MM.1S (cell line): Measurements from ENCODE around the gene EPHA2.

Experiments used
- DNase-seq: peaks from one replicate; pipeline ENCODE4 v3.0.0-alpha.2; 2015
- H2AFZ ChIP-seq: fragments of 300-600 bp; sonication (generic); 2 replicates; pipeline ENCODE4 v1.6.0; 2016; ENCODE audit warnings: antibody characterized with exemption, low read length
- H3F3A ChIP-seq: fragments of 300-600 bp; sonication (generic); 2 replicates; pipeline ENCODE4 v1.6.1; 2016; ENCODE audit warnings: mild to moderate bottlenecking, antibody characterized with exemption, low read length, moderate library complexity, mixed read lengths; ENCODE audit not compliant: insufficient read depth
- H3K27ac ChIP-seq: fragments of 300-600 bp; sonication (generic); 2 replicates; pipeline ENCODE4 v1.5.1; 2016; ENCODE audit warnings: mild to moderate bottlenecking, low read length
- H3K27me3 ChIP-seq: fragments of 300-600 bp; sonication (generic); replicated peaks from 2 replicates; pipeline ENCODE4 v1.6.0; 2016; ENCODE audit warnings: low read length; ENCODE audit not compliant: insufficient read depth
- H3K36me3 ChIP-seq: fragments of 300-600 bp; sonication (generic); replicated peaks from 2 replicates; pipeline ENCODE4 v1.6.1; 2016; ENCODE audit warnings: mild to moderate bottlenecking, low read length, mixed read lengths; ENCODE audit not compliant: insufficient read depth
- H3K4me1 ChIP-seq: fragments of 300-600 bp; sonication (generic); 2 replicates; pipeline ENCODE4 v1.6.1; 2016; ENCODE audit warnings: low read length, mixed read lengths
- H3K4me2 ChIP-seq: fragments of 300-600 bp; sonication (generic); 2 replicates; pipeline ENCODE4 v1.6.0; 2016; ENCODE audit warnings: low read depth, low read length
- H3K4me3 ChIP-seq: fragments of 300-600 bp; sonication (generic); 2 replicates; pipeline ENCODE4 v1.5.1; 2016; ENCODE audit warnings: low read length, mixed read lengths
- H3K79me2 ChIP-seq: fragments of 300-600 bp; sonication (generic); 2 replicates; pipeline ENCODE4 v1.6.1; 2016; ENCODE audit warnings: mixed run types, low read length, mixed read lengths
- H3K9ac ChIP-seq: fragments of 300-600 bp; sonication (generic); 2 replicates; pipeline ENCODE4 v1.6.1; 2016; ENCODE audit warnings: low read length, mixed read lengths
- H3K9me2 ChIP-seq: fragments of 300-600 bp; sonication (generic); replicated peaks from 2 replicates; pipeline ENCODE4 v1.6.1; 2016; ENCODE audit warnings: mild to moderate bottlenecking, low read length, mixed read lengths; ENCODE audit not compliant: insufficient read depth
- H3K9me3 ChIP-seq: fragments of 300-600 bp; sonication (generic); replicated peaks from 2 replicates; pipeline ENCODE4 v1.6.1; 2016; ENCODE audit warnings: mild to moderate bottlenecking, low read length, mixed read lengths; ENCODE audit not compliant: insufficient read depth
- H4K20me1 ChIP-seq: fragments of 300-600 bp; sonication (generic); 2 replicates; pipeline ENCODE4 v1.6.1; 2016; ENCODE audit warnings: mild to moderate bottlenecking, low read length, moderate library complexity, mixed read lengths; ENCODE audit not compliant: insufficient read depth
- CTCF ChIP-seq: fragments of 300-600 bp; sonication (generic); IDR thresholded peaks from 2 replicates; pipeline ENCODE4 v1.5.1; 2016; ENCODE audit warnings: antibody characterized with exemption, low read length, mixed read lengths
- EZH2 ChIP-seq: fragments of 300-600 bp; sonication (generic); optimal IDR thresholded peaks from 2 replicates; pipeline ENCODE3; 2017; ENCODE audit warnings: low read depth, mild to moderate bottlenecking, antibody characterized with exemption, low read length, mixed read lengths
- EZH2phosphoT487 ChIP-seq: fragments of 300-600 bp; sonication (generic); IDR thresholded peaks from 2 replicates; pipeline ENCODE4 v1.6.1; 2018; ENCODE audit warnings: antibody characterized with exemption, low read length

The EPHA2 gene

GRCh38 chr1:16180291-16180824, 24.5 kb upstream of the EPHA2 start:
- Histone ChIP-seq H3K27ac (no peak overlapping the region), H3F3A (no peaks in the 10 kb centered on the region), H3K27me3 (peaks cover 45% of the 10 kb centered on the region), H3K9me3 (no peaks in the 10 kb centered on the region), H4K20me1 (no peaks in the 10 kb centered on the region), H3K9ac (no peak overlapping the region), H3K79me2 (no peaks in the 10 kb centered on the region), H3K4me2 (no peak overlapping the region), H3K4me3 (no peak overlapping the region), H2AFZ (no peak overlapping the region), H3K9me2 (no peaks in the 10 kb centered on the region), H3K36me3 (no peaks in the 10 kb centered on the region), H3K4me1 (no peaks in the 10 kb centered on the region)
- TF ChIP-seq EZH2 = no peak
- TF ChIP-seq EZH2phosphoT487 = no peak
- TF ChIP-seq CTCF = no peak
- DNase-seq = no peak

- Histone ChIP-seq H3K9ac (no peak overlapping the region), H3K9me3 (no peaks in the 10 kb centered on the region), H3K36me3 (no peaks in the 10 kb centered on the region), H2AFZ (no peak overlapping the region), H3K27ac (no peak overlapping the region), H3K27me3 (peaks cover 50% of the 10 kb centered on the region), H3K4me3 (no peak overlapping the region), H4K20me1 (no peaks in the 10 kb centered on the region), H3K4me1 (no peaks in the 10 kb centered on the region), H3K9me2 (no peaks in the 10 kb centered on the region), H3K4me2 (no peak overlapping the region), H3F3A (no peaks in the 10 kb centered on the region), H3K79me2 (no peaks in the 10 kb centered on the region)
- TF ChIP-seq CTCF (no peak), EZH2 (no peak), EZH2phosphoT487 (no peak)
- DNase-seq = no peak
Observed at GRCh38 chr1:16178596-16179497, 23.0 kb upstream of the EPHA2 start.

GRCh38 chr1:16177306-16177705, 21.4 kb upstream of the EPHA2 start:
- Histone ChIP-seq H3K27me3 (peaks cover 45% of the 10 kb centered on the region), H3K9ac (no peak overlapping the region), H4K20me1 (no peaks in the 10 kb centered on the region), H3F3A (no peaks in the 10 kb centered on the region), H3K4me1 (no peaks in the 10 kb centered on the region), H2AFZ (no peak overlapping the region), H3K9me3 (no peaks in the 10 kb centered on the region), H3K4me2 (no peak overlapping the region), H3K9me2 (no peaks in the 10 kb centered on the region), H3K79me2 (no peaks in the 10 kb centered on the region), H3K36me3 (no peaks in the 10 kb centered on the region), H3K4me3 (no peak overlapping the region), H3K27ac (no peak overlapping the region)
- no peak for TF ChIP-seq CTCF
- no peak for TF ChIP-seq EZH2phosphoT487
- TF ChIP-seq EZH2 = no peak
- no peak for DNase-seq
